Measurements from ENCODE around the gene CXCL9.

CXCL9 gene

GRCh38 chr4:75953509-75953908 lies 53.8 kb downstream of the CXCL9 start:
- DNase-seq = no peak

Data from DMS53 (cell line).